ENCODE measurements around the gene NT5DC4.

Gene NT5DC4

DNA sequence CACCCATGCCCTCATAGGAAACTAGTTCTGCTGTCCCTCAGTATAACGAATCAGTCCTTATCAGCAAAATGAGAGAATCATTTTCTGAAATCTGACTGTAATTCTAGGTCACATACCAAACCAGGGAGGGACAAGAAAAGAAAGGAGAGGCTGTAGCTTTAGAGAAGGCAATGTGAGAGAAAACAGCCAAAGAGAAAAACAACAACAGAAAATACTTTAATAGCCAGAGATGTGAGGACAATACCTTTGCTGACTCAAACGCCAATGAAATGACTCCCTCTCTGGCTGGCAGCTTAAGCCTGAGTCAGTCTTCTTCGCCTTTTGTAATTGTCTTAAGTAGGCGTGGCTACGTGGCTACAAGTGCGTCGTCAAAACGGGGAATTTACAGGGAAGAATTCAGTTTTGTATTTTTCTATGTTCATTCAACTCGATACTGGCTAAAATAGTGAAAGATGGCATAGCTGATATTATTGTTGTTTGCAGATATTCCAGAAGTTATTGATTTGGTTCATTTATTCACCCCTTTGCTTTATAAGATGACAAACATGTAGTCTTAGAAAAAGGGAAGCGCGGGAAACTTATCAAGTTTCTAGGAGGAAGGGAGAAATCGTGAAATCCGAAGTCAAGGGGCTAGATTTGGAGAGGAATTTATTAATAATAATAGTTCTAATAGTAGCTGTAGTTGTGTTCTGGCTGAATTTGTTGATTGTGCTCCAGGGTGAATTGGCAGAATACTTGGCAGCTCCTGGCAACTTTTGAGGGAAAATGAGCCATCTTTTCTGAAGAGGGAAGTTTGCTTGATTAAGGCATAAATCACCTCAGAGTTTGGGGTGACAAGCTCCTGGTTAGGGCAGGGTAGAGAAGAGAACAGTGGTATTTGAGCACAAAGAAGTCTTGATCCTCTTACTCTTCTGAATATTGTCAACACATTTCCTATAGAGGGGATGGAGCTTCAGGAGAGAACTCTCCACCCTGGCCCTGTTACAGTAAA is 63.7 kb downstream of the NT5DC4 start, which contains the start of gene IL1A:
Gene IL1A (minus strand): TSS at position 295 of the 991 bp plus-strand sequence. CDS start 723 bp downstream, outside the sequence.
- Histone ChIP-seq H3K4me1 (ENCODE audit: control insufficient read depth, insufficient read depth, low read length) (no peaks in the 10 kb centered on the region), H3K27me3 (ENCODE audit: control insufficient read depth, insufficient read depth, low read length) (no peaks in the 10 kb centered on the region), H3K36me3 (ENCODE audit: control insufficient read depth, insufficient read depth, low read length) (no peaks in the 10 kb centered on the region), H3K9me3 (ENCODE audit: control insufficient read depth, low read length) (no peaks in the 10 kb centered on the region), H3K4me3 (ENCODE audit: low read length) (no peak within 1 kb of the TSS), H3K9ac (ENCODE audit: low read length) (no peak within 1 kb of the TSS)

GRCh38 chr2:112787294-112787693 is 66.5 kb downstream of the NT5DC4 start:
- Histone ChIP-seq H3K4me1 (ENCODE audit: control insufficient read depth, insufficient read depth, low read length) (no peaks in the 10 kb centered on the region), H3K4me3 (ENCODE audit: low read length) (no peak overlapping the region), H3K9ac (ENCODE audit: low read length) (no peak overlapping the region), H3K9me3 (ENCODE audit: control insufficient read depth, low read length) (no peaks in the 10 kb centered on the region), H3K36me3 (ENCODE audit: control insufficient read depth, insufficient read depth, low read length) (no peaks in the 10 kb centered on the region), H3K27me3 (ENCODE audit: control insufficient read depth, insufficient read depth, low read length) (no peaks in the 10 kb centered on the region)

- H3K9ac ChIP-seq (ENCODE audit: low read length) = no peak overlapping the region
- no peaks in the 10 kb centered on the region for H3K9me3 ChIP-seq (ENCODE audit: control insufficient read depth, low read length)
- no peaks in the 10 kb centered on the region for H3K4me1 ChIP-seq (ENCODE audit: control insufficient read depth, insufficient read depth, low read length)
- H3K36me3 ChIP-seq (ENCODE audit: control insufficient read depth, insufficient read depth, low read length) = no peaks in the 10 kb centered on the region
- no peaks in the 10 kb centered on the region for H3K27me3 ChIP-seq (ENCODE audit: control insufficient read depth, insufficient read depth, low read length)
- H3K4me3 ChIP-seq (ENCODE audit: low read length) = no peak overlapping the region
These were observed 67.0 kb downstream of the NT5DC4 start for GRCh38 chr2:112787729-112788393.

DNA sequence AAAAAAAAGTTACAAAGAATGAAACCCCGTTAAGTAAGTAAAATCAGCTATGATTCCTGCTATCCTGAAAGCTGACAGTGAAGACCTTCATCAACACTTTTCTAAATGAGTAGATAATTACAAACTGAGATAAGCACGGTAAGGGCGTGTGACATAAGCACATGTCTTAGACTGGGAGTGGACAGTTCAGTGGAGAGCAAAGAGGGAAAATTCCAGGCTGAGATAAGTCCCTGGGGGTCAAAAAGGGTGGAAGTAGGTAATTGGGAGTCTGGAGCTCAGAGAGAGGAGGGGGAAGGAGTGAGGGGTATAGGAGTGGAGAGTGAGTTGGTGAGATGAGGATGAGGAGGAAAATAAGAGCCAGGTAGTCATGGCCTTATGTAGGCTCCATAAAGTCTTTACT is 67.8 kb downstream of the NT5DC4 start:
- Histone ChIP-seq H3K9ac (ENCODE audit: low read length) (no peak overlapping the region), H3K4me1 (ENCODE audit: control insufficient read depth, insufficient read depth, low read length) (no peaks in the 10 kb centered on the region), H3K9me3 (ENCODE audit: control insufficient read depth, low read length) (no peaks in the 10 kb centered on the region)

More for the DNA sequence above, 67.8 kb downstream of the NT5DC4 start:
- Histone ChIP-seq H3K36me3 (ENCODE audit: control insufficient read depth, insufficient read depth, low read length) (no peaks in the 10 kb centered on the region), H3K27me3 (ENCODE audit: control insufficient read depth, insufficient read depth, low read length) (no peaks in the 10 kb centered on the region), H3K4me3 (ENCODE audit: low read length) (no peak overlapping the region)
